ENCODE measurements around the gene CCR3.

CCR3 gene

DNA sequence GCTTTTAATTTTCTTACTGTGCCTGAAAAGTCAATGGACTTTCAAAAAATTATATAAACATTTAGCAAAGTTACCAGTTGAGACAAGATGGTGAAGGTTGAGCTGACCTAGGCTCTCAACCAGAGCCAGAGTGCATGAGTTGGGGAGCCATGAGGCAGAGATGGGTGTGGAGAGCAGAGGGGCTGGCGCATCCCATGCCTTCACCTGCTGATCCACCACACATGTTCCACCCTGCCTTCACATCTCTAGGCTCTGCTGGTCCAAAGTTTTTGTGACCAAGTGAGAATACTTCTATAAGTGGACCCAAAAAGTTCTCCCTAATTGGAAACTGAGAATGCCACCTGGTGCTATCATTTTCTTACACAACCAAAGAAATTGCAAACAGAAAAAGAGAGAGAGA is 47.3 kb downstream of the CCR3 start:
- TF ChIP-seq, protein P1, sequence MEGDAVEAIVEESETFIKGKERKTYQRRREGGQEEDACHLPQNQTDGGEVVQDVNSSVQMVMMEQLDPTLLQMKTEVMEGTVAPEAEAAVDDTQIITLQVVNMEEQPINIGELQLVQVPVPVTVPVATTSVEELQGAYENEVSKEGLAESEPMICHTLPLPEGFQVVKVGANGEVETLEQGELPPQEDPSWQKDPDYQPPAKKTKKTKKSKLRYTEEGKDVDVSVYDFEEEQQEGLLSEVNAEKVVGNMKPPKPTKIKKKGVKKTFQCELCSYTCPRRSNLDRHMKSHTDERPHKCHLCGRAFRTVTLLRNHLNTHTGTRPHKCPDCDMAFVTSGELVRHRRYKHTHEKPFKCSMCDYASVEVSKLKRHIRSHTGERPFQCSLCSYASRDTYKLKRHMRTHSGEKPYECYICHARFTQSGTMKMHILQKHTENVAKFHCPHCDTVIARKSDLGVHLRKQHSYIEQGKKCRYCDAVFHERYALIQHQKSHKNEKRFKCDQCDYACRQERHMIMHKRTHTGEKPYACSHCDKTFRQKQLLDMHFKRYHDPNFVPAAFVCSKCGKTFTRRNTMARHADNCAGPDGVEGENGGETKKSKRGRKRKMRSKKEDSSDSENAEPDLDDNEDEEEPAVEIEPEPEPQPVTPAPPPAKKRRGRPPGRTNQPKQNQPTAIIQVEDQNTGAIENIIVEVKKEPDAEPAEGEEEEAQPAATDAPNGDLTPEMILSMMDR (IDR thresholded peaks at IDR 0.05; ENCODE audit: insufficient read depth, low read length, missing control alignments): no peak
- H3K4me3 ChIP-seq (ENCODE audit: low read depth, low read length): no peak overlapping the region
- no peak for DNase-seq (ENCODE audit: low read depth, low spot score)
- ChIA-PET POLR2A (no interaction called here), CTCF (no interaction called here)

DNA sequence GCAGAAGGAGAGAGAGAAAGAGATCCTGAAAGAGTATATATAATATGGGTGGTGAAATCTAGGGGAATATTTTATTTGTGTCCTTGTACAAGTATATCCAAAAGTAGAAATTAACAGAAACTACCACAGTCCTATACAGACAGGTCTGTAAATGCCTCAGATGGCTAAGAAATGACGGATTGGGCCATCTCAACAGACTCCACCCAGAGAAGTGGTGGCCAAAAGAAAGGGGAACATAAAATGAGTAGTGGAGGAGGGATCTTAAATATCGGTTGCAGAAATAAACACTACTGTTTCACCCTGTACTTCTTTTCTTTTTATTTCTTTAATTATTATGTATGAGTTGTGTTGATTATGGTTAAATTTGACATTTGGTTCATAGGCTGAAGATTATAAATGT is 47.7 kb downstream of the CCR3 start:
- POLR2A ChIA-PET: no interaction called here
- no peak overlapping the region for H3K4me3 ChIP-seq (ENCODE audit: low read depth, low read length)
- DNase-seq (ENCODE audit: low read depth, low spot score): no peak
- TF ChIP-seq, protein P1 (IDR thresholded peaks at IDR 0.05; ENCODE audit: insufficient read depth, low read length, missing control alignments): no peak
- CTCF ChIA-PET: no interaction called here

DNA sequence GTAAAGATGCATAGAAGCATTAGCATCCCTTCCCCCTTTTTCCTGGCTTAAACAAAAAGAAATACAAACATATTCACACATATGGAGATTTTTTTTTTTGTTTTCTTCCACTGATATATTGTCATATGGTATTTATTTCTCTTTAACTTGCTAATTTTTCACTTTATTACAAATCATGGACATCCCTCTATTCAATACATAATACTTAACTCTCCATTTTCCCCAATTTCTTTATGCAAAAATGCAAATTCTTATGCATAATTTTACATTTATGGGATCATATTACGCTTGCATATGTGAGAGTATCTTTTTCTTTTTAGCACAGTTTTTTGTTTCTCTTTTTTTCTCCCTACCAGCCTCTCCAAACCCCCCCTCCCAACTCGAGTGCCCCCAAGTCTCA is 48.8 kb downstream of the CCR3 start:
- TF ChIP-seq, protein P1 (IDR thresholded peaks at IDR 0.05; ENCODE audit: insufficient read depth, low read length, missing control alignments): no peak
- POLR2A ChIA-PET: no interaction called here
- H3K4me3 ChIP-seq (ENCODE audit: low read depth, low read length): no peak overlapping the region
- no peak for DNase-seq (ENCODE audit: low read depth, low spot score)
- CTCF ChIA-PET: no interaction called here

DNA sequence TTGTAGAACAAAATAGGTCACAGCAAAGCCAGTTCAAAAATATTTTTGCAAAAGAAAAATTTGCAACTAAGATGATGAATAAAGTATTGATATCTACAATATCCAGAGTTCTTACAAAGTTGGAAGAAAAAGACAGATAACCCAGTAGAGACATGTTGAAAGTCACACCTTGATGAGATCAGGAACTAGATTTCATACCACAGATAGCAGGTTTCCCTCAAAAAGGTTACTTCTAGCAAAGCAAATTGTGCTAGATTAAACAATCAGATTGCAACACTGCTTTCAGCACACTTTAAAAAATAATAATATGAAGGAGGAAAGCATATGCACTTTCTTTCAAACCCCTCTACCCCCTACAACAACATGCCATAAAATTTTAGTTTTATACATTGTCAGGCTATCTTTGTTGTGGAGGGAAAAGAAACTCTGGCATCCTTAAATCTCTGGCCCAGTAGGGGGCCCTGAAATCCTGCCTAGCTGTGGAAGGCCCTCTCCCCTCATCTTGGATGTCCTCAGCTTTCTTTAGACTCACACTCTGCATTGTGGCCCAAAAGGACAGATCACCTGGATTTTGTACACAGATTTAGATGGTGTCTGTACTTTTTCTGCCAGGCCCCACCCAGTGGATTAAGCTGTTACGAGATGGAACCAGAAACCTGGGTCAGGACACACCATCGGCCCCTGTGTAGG is 50.9 kb downstream of the CCR3 start:
- TF ChIP-seq, protein P1 (IDR thresholded peaks at IDR 0.05; ENCODE audit: insufficient read depth, low read length, missing control alignments): no peak
- CTCF ChIA-PET: no interaction called here
- no peak for DNase-seq (ENCODE audit: low read depth, low spot score)
- POLR2A ChIA-PET: no interaction called here
- no peak overlapping the region for H3K4me3 ChIP-seq (ENCODE audit: low read depth, low read length)

DNA sequence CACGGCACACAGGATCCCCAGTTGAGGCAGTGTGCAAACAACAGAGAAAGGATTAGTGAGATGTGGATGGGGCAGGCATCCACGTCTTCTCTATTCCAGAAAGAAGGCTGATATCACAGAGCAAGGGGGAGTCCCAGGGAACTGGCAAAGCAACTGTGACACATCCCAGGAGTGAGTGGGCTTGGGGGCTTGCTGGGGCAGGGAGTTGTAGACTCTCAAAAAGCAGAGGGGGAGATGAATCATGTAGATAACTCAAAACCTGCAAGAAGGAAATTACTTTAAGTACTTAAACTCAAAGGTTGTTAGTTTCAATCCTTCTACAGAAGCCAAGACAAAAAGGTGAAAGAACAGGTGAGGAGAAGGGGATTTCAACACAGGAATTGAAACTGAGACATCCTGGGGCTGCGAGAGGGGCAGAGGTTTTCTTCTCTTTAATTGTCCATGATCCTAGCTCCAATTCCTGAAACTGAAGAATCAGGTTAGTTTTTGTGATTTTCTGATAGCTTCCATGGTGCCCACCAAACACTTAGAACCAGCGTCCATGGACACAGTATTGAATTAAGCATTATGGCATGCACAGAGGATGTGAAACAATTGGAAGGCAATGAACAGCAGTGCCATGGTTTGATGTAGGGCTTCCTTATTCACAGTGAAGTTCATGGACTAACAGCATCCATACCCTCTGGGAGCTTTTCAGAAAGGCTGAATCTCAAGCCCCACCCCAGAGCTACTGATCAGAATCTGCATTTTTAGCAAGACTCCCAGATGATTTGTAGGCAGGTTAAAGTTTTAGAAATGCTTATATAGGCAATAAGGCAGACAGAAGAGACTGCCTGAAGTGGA is 52.0 kb downstream of the CCR3 start:
- H3K4me3 ChIP-seq (ENCODE audit: low read depth, low read length): no peak overlapping the region
- DNase-seq (ENCODE audit: low read depth, low spot score): no peak
- ChIA-PET POLR2A (no interaction called here), CTCF (no interaction called here)
- TF ChIP-seq, protein P1 (IDR thresholded peaks at IDR 0.05; ENCODE audit: insufficient read depth, low read length, missing control alignments): no peak

DNA sequence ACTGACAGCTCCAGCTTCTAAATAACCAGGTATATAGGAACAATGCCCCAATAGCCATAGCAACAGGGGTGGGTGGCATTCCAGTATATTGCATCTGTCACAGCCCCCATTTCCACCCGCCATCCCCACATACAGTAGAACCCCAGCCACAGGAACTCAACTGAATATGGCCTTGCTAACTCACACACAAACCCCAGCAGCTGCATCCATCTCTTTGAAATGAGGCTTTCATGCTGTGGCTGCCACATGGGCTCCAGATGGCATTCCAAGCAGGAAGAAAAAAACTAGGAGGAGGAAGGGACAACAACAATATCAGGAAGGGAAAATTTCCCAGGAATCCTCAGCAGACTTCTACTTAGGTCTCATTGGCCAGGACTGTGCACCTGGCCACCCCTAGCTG is 54.6 kb downstream of the CCR3 start:
- no peak overlapping the region for H3K4me3 ChIP-seq (ENCODE audit: low read depth, low read length)
- CTCF ChIA-PET: no interaction called here
- POLR2A ChIA-PET: no interaction called here
- DNase-seq (ENCODE audit: low read depth, low spot score): no peak
- TF ChIP-seq, protein P1 (IDR thresholded peaks at IDR 0.05; ENCODE audit: insufficient read depth, low read length, missing control alignments): no peak

Measured in AG04449 (cell line).